ENCODE data around the gene UBE3C.

- TF ChIP-seq, protein P1, sequence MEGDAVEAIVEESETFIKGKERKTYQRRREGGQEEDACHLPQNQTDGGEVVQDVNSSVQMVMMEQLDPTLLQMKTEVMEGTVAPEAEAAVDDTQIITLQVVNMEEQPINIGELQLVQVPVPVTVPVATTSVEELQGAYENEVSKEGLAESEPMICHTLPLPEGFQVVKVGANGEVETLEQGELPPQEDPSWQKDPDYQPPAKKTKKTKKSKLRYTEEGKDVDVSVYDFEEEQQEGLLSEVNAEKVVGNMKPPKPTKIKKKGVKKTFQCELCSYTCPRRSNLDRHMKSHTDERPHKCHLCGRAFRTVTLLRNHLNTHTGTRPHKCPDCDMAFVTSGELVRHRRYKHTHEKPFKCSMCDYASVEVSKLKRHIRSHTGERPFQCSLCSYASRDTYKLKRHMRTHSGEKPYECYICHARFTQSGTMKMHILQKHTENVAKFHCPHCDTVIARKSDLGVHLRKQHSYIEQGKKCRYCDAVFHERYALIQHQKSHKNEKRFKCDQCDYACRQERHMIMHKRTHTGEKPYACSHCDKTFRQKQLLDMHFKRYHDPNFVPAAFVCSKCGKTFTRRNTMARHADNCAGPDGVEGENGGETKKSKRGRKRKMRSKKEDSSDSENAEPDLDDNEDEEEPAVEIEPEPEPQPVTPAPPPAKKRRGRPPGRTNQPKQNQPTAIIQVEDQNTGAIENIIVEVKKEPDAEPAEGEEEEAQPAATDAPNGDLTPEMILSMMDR (IDR thresholded peaks at IDR 0.05): no peak
- TF ChIP-seq POLR2A (IDR thresholded peaks at IDR 0.05): no peak
Measured at GRCh38 chr7:157153260-157153659, 14.5 kb downstream of the UBE3C start.
